ENCODE measurements around the gene TMEM145. TPM values are rescaled to one million over a fixed set of nuclear protein-coding genes. Genes with fewer than 3 reads are reported as not detected.
A peak's percentile ranks its signal among the peaks of the same experiment; 100 is the strongest.

Gene TMEM145

DNA sequence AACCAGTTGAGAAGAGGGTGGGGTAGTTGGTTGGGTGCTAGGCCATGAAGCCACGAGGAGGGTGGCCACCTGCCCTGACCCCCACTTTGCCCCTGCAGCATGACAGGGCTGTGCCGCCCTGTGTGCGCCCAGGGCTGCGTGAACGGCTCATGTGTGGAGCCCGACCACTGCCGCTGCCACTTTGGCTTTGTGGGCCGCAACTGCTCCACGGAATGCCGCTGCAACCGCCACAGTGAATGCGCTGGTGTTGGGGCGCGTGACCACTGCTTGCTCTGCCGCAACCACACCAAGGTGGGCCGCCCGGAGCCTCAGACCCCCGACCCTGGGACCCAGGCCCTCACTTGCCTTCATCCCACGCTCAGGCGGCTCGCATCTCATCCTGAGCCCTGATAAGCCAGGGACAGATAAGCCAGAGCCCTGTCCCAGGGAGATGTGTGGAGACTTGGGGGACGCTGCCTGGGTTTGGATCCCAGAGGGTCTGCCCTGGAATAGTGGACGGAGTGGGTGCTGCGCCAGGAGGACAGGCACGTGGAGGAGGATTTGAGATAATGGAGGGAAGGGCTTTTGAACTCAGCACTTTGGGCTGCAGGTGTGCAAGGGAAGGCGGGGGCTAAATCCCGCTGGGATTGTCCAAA, 56.4 kb downstream of the TMEM145 start:
- WGBS, result 89% methylated on average over 26 of the region's 27 CpGs
- no peak for DNase-seq
- Histone ChIP-seq H3K18ac (ENCODE audit: low read depth in 1 of 2, low read length in 2 of 2) (no peak overlapping the region), H2BK5ac (ENCODE audit: low read depth, low read length, poor library complexity, severe bottlenecking) (no peak overlapping the region), H3K23ac (ENCODE audit: low read length in 2 of 2) (no peak overlapping the region), H3K4ac (ENCODE audit: low read depth in 1 of 2, low read length in 2 of 2) (no peak overlapping the region), H2AFZ (ENCODE audit: low read depth, low read length) (no peak overlapping the region), H4K8ac (ENCODE audit: low read length) (no peak overlapping the region), H3K14ac (ENCODE audit: low read length in 2 of 2) (peak overlapping the region in 1 of 2 experiments; percentile 11), H3K4me2 (ENCODE audit: low read length, poor library complexity, severe bottlenecking) (no peak overlapping the region), H2BK15ac (ENCODE audit: low read depth, poor library complexity, severe bottlenecking) (no peak overlapping the region), H3K4me3 (ENCODE audit: insufficient read depth in 1 of 2, low read depth in 1 of 2, low read length in 2 of 2) (no peak overlapping the region), H3K9ac (ENCODE audit: low read length) (no peak overlapping the region), H3K27me3 (ENCODE audit: control insufficient read depth in 1 of 2, insufficient read depth in 1 of 2, low read length in 2 of 2) (no peaks in the 10 kb centered on the region), H2BK120ac (ENCODE audit: low read depth, low read length) (no peak overlapping the region), H4K91ac (ENCODE audit: low read length) (peak overlapping the region; percentile 85), H3K4me1 (ENCODE audit: control insufficient read depth, insufficient read depth, low read depth, low read length) (peaks cover 6% of the 10 kb centered on the region), H3K27ac (ENCODE audit: low read length, poor library complexity, severe bottlenecking) (no peak overlapping the region), H3K9me3 (ENCODE audit: control insufficient read depth, low read length) (no peaks in the 10 kb centered on the region), H2AK5ac (ENCODE audit: low read length, severe bottlenecking) (no peak overlapping the region), H3K79me1 (replicated peaks; ENCODE audit: low read length, poor library complexity, severe bottlenecking) (no peaks in the 10 kb centered on the region), H3K36me3 (ENCODE audit: control insufficient read depth in 1 of 2, insufficient read depth in 2 of 2, low read depth in 1 of 2, low read length in 2 of 2) (peaks cover 21 to 39% of the 10 kb centered on the region in 2 experiments), H2BK12ac (ENCODE audit: low read length in 2 of 2) (no peak overlapping the region)

- H3K4me3 ChIP-seq (ENCODE audit: insufficient read depth in 1 of 2, low read depth in 1 of 2, low read length in 2 of 2), result no peak overlapping the region
- H2AFZ ChIP-seq (ENCODE audit: low read depth, low read length), result no peak overlapping the region
- H2BK15ac ChIP-seq (ENCODE audit: low read depth, poor library complexity, severe bottlenecking), result no peak overlapping the region
- no peak overlapping the region for H2BK5ac ChIP-seq (ENCODE audit: low read depth, low read length, poor library complexity, severe bottlenecking)
- no peak overlapping the region for H4K8ac ChIP-seq (ENCODE audit: low read length)
- no peak overlapping the region for H3K9ac ChIP-seq (ENCODE audit: low read length)
- H3K14ac ChIP-seq (ENCODE audit: low read length in 2 of 2), result no peak overlapping the region
- no peaks in the 10 kb centered on the region for H3K27me3 ChIP-seq (ENCODE audit: control insufficient read depth in 1 of 2, insufficient read depth in 1 of 2, low read length in 2 of 2)
- no peaks in the 10 kb centered on the region for H3K79me1 ChIP-seq (replicated peaks; ENCODE audit: low read length, poor library complexity, severe bottlenecking)
- H2AK5ac ChIP-seq (ENCODE audit: low read length, severe bottlenecking), result no peak overlapping the region
- no peak overlapping the region for H3K4me2 ChIP-seq (ENCODE audit: low read length, poor library complexity, severe bottlenecking)
- peaks cover 6% of the 10 kb centered on the region for H3K4me1 ChIP-seq (ENCODE audit: control insufficient read depth, insufficient read depth, low read depth, low read length)
- DNase-seq, result no peak
- no peaks in the 10 kb centered on the region for H3K9me3 ChIP-seq (ENCODE audit: control insufficient read depth, low read length)
- H2BK12ac ChIP-seq (ENCODE audit: low read length in 2 of 2), result no peak overlapping the region
- no peak overlapping the region for H4K91ac ChIP-seq (ENCODE audit: low read length)
- no peak overlapping the region for H3K4ac ChIP-seq (ENCODE audit: low read depth in 1 of 2, low read length in 2 of 2)
- H3K36me3 ChIP-seq (ENCODE audit: control insufficient read depth in 1 of 2, insufficient read depth in 2 of 2, low read depth in 1 of 2, low read length in 2 of 2), result peaks cover 25 to 41% of the 10 kb centered on the region in 2 experiments
- no peak overlapping the region for H3K27ac ChIP-seq (ENCODE audit: low read length, poor library complexity, severe bottlenecking)
- no peak overlapping the region for H3K23ac ChIP-seq (ENCODE audit: low read length in 2 of 2)
- 69% methylated on average over 9 of the region's 9 CpGs for WGBS
- H3K18ac ChIP-seq (ENCODE audit: low read depth in 1 of 2, low read length in 2 of 2), result no peak overlapping the region
- H2BK120ac ChIP-seq (ENCODE audit: low read depth, low read length), result no peak overlapping the region
Observed at GRCh38 chr19:42370068-42370520, 57.0 kb downstream of the TMEM145 start.

DNA sequence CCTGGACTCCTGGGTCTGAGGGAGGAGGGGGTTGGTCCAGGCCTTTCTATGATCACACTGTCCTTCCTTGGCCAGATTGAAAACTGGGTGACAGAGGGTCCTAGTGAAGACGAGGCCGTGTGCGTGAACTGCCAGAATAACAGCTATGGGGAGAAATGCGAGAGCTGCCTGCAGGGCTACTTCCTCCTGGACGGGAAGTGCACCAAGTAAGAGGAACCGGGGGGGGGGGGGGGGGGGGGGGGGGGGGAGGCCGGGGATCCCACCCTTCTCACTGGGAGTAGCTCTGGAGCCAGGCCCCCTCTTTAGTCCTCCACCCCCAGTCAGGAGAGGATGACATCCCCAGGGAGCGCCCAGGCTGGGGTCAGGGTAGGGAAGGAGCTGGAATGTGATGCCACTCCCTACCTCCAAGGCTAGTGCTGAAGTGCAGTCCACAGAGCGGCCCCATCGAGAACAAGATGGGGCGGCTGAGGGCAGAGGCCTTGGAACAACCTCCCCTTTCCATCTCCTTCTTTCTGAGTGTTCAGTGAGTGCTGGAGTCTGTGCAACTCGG, 57.6 kb downstream of the TMEM145 start:
- Histone ChIP-seq H4K8ac (ENCODE audit: low read length) (no peak overlapping the region), H2AK5ac (ENCODE audit: low read length, severe bottlenecking) (no peak overlapping the region), H2BK5ac (ENCODE audit: low read depth, low read length, poor library complexity, severe bottlenecking) (no peak overlapping the region), H3K27ac (ENCODE audit: low read length, poor library complexity, severe bottlenecking) (no peak overlapping the region), H2BK15ac (ENCODE audit: low read depth, poor library complexity, severe bottlenecking) (no peak overlapping the region), H2BK12ac (ENCODE audit: low read length in 2 of 2) (no peak overlapping the region), H3K9me3 (ENCODE audit: control insufficient read depth, low read length) (no peaks in the 10 kb centered on the region), H3K23ac (ENCODE audit: low read length in 2 of 2) (no peak overlapping the region), H3K14ac (ENCODE audit: low read length in 2 of 2) (no peak overlapping the region), H2AFZ (ENCODE audit: low read depth, low read length) (no peak overlapping the region), H4K91ac (ENCODE audit: low read length) (no peak overlapping the region), H3K4me2 (ENCODE audit: low read length, poor library complexity, severe bottlenecking) (no peak overlapping the region), H3K9ac (ENCODE audit: low read length) (no peak overlapping the region), H3K27me3 (ENCODE audit: control insufficient read depth in 1 of 2, insufficient read depth in 1 of 2, low read length in 2 of 2) (no peaks in the 10 kb centered on the region), H3K79me1 (replicated peaks; ENCODE audit: low read length, poor library complexity, severe bottlenecking) (no peaks in the 10 kb centered on the region), H3K4ac (ENCODE audit: low read depth in 1 of 2, low read length in 2 of 2) (no peak overlapping the region), H3K36me3 (ENCODE audit: control insufficient read depth in 1 of 2, insufficient read depth in 2 of 2, low read depth in 1 of 2, low read length in 2 of 2) (peaks cover 26 to 46% of the 10 kb centered on the region in 2 experiments), H2BK120ac (ENCODE audit: low read depth, low read length) (no peak overlapping the region), H3K4me3 (ENCODE audit: insufficient read depth in 1 of 2, low read depth in 1 of 2, low read length in 2 of 2) (no peak overlapping the region), H3K18ac (ENCODE audit: low read depth in 1 of 2, low read length in 2 of 2) (no peak overlapping the region), H3K4me1 (ENCODE audit: control insufficient read depth, insufficient read depth, low read depth, low read length) (peaks cover 6% of the 10 kb centered on the region)
- no peak for DNase-seq
- WGBS, result 84% methylated on average over 5 of the region's 12 CpGs

Small RNA genes lying within 50 kb of the gene (small RNA-seq; reads per million reads assigned to genes)
- not detected for gene MIR8077 (ENCODE audit: low read depth)
